HG03378 (cell line): ENCODE results near the gene ZNF672.
"Not testable (repeated sequence)": the region's sequence is repeated elsewhere in the genome, so short reads cannot be mapped to it uniquely, and the experiment has no call there.

ENCODE experiments used
- ATAC-seq: cut with Tn5 transposase; IDR thresholded peaks from one replicate; pipeline ENCODE4 v1.9.1; 2021; ENCODE audit warnings: mild to moderate bottlenecking, moderate library complexity; ENCODE audit not compliant: unreplicated experiment

ZNF672 gene

DNA sequence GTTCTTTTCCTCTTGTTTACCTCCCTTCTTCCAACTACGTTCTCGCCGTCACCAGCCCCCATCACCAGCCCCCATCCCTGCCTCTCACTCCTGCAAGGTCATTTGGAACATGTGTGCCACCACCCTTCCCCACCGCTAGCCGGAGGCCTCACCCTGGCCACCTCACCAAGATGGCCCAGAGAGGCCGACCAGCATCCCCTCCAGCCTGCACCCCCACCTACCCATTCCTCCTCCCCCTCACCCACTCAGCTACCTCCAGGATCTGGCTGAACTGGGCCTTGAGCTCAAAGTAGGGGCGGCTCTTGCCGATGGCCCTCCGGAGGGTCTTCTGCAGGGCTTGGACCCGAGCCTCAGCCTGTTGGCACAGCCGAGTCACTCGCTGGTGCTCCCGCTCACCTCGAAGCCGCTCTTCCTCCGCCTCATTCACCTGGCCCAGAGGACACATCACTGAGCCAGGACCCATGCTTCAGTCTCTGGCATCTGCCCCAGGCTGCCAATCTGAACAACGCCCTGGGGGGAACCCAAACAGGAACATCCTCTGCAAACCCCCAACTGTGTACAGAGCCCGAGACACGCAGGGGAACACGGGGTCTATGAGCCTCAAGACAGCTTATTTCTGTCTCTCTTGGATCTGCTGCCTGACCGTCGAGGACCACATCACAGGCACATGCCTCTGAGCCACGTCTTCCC, 25.1 kb upstream of the ZNF672 start:
- ATAC-seq, result no peak

DNA sequence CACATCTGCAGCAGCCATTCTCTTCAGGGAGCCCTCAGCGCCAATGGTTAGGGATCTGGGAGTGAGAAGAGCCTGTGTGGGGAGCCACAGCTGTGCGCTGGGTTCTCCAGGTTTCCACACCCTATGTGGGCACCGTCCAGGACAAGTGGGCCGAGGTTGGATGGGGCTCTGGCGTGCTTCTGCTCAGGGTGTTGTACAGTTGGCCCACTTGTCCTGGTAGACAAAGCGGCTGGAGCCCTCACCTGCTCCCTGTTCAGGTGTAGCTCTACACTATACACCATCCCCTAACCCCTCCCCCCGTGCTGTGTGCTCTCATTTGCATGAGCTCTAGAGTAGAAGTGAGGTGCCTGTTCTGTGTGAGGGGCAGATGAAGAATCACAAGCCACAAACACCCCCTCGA, 24.5 kb upstream of the ZNF672 start:
- no peak for ATAC-seq

DNA sequence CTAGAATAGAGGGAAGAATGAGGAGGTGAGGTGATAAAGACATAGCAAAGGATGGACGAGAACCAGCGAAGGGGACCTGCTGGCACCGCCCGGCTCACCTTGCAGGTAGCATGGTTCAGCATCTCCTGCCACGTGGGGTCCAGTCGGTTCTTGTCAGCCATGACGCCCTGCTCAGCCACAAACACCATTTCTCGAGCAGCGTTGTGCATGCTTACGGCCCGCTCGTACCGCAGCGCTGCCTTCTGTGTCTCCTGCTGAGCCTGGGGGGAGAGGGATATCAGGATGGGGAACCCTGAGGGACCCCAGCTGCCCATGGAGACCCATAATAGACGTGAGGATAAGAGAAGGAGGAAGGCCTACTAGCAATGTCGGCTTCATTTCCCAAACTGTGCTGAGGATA, 23.7 kb upstream of the ZNF672 start:
- no peak for ATAC-seq

DNA sequence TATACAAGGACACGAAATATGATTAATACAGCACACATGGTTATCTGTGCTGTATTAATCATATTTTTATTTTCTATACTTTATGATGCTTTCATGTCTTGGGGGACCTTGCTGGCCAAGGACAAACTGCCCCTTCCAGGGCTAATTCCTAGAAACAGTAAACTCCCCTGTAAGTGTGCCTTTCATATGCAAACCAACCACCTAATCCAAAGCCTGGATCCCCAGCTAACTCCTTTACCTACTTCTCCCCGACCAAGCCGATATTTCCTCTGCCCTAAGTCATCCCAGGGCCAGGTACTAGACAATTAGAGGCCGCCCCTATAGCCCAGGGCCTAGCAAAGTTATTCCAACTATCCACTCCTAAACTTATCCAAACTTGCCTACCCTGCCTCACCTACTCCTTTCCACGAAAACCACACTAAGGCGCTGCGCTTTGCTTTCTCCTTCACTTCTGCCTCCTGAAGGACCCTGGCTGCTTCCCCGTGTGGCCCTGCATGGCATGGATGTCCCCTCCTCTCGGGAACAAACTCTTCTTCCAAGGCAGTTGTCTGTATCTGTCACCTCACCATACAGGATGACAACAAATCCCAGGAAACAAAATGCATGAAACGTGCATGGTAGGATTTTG, 22.5 kb upstream of the ZNF672 start:
- no peak for ATAC-seq

DNA sequence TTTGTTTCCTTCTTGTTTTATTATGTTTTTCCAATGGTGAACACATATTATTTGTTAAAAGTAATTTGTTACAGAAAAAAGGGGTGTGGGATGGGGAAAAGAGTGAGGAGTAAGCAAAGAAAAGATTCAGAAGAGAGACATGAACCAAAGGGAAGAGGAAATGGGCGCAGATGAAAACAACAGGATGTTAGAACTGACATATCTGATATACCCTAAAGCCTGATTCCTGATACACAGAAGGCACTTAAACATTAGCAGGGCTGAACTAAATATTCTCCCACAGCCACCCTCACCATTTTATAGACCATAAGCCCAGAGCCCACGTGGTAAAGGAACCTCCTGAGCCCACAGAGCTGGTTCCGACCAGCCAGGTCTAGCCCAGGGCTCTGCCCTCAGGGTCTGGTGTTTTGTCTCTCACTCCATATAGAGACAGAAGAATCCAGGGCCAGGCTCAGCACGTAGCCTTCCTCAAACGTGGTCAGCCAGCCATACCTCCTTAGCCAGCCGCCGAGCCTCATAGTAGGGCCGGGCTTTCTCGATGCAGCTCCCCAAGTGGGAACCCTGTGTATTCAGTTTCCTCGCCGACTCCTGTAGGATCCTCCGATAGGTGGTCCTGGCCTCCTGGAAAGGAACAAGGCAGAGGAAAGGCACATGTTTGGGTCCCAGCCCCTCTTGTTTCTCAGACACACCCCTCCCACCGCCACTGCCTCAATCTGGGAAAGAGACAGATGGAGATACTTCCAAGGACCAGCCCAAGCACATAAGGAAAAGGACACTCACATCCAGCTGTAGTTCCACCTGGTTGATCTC, 21.8 kb upstream of the ZNF672 start:
- ATAC-seq, result no peak

DNA sequence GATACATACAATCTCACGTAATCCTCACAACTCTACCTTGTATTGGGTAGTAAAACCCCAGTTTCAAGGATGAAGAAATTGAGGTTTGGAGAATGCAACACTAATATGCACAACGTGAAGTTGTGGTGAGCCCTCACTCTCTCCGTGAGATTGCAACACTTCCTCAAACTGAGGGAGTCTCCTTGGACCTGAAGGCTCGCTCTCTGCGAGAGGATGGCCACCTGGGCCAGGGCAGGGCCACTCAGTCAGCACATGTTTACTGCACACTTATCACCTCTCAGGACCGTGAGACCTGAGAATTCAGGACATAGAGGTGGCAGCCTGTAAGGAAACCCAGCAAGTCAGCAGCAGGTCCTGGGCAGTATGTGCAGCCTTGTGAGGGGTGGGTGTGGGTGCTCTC, 21.0 kb upstream of the ZNF672 start:
- ATAC-seq, result no peak

DNA sequence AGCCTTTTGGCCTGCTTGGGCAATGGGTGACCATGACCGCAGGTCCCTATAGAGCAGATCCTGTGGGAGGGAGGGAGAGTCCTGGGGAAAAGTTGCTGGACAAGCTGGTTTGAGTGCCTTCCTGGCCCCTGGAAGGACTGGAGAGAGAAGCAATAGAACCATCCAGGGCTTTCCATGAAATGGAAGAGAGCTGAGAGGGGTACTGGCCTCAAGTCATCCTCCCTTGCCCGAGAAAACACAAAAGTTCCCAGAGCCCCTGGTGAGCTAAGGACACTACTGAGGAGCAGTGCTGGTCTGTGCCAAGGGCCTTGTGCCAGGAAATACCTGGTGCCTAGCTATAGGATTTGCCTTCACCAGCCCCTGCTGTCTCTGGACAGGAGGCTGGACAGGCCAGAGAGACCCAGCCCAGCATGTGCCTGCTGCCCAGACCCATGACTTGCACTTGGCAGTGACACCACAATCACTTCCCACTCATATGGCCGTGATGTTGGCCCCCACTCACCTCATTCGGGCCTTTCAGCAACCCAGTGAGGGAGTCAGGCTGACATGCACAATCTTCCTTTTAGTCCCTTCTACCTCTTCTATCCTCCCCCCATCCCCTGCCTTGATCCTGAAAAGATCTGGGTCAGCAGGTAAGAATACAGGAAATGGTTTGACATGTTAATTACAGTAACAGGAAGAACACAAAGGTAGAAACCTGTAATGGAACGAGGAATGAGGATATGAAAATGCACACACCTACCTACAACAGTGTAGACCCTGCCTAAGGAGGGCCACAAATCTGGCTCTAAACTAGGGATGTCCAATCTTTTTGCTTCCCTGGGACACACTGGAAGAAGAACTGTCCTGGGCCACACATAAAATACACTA, 19.3 kb upstream of the ZNF672 start:
- no peak for ATAC-seq

DNA sequence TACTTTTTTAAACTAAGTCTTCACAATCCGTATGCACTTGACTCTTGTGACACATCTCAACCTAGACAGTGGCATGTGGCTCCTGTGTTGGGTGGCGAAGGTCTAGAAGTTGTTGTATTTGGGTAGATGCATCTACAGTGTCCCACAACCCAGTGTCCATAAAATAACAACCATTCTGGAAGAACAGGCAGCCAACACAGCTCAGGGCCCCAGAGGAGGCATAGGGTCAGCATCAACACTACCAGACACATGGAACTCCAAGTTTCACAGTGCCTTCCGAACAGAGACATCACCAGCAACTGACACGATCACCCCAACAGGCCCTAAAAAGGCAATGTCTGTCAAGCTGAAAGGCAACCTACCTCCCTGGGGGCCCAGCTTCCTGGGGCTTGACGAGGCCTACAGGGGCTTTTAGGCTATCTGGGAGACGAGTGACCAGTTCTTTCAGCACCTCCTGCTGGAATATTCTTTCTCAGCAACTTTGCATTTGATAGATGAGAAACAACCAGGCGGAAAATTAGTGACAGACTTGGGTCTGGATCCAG, 17.9 kb upstream of the ZNF672 start:
- no peak for ATAC-seq

DNA sequence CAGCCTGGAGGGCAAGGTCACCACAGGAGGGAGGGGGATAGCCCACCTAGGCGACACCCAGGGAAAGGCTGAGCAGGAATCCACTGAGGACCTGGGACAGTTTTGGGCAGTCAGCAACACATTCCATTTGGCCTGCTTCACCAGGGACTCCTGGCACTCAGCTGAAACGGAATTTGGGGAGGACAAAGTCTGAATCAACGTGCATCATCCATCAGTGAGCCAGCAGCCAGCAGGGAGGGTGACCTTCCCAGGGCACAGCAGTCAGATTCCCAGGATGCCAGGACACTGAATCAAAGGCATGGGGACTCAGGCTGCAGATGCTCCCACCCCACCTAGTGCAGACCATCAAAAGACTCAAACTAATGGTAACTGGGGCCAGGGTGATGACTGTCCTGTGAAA, 16.9 kb upstream of the ZNF672 start:
- ATAC-seq, result no peak

DNA sequence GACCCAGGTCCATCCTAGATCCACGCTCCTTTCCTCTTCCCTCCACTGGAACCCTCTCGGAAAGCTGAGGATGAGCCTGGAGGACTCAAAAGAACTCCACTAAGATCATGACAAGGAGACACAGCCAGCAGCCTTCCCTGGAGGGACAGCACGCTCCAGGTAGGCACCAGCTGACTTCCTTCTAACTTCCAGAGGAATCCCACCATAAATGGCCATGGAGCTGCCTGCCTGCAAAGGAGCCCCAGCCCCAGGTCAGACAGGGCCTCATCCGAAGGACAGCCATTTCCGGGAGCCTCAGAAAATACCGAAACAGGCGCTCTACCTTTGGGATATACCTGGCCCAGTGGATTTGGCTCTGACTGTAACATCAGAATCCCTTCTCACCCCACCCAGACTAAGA, 16.4 kb upstream of the ZNF672 start:
- ATAC-seq, result no peak

DNA sequence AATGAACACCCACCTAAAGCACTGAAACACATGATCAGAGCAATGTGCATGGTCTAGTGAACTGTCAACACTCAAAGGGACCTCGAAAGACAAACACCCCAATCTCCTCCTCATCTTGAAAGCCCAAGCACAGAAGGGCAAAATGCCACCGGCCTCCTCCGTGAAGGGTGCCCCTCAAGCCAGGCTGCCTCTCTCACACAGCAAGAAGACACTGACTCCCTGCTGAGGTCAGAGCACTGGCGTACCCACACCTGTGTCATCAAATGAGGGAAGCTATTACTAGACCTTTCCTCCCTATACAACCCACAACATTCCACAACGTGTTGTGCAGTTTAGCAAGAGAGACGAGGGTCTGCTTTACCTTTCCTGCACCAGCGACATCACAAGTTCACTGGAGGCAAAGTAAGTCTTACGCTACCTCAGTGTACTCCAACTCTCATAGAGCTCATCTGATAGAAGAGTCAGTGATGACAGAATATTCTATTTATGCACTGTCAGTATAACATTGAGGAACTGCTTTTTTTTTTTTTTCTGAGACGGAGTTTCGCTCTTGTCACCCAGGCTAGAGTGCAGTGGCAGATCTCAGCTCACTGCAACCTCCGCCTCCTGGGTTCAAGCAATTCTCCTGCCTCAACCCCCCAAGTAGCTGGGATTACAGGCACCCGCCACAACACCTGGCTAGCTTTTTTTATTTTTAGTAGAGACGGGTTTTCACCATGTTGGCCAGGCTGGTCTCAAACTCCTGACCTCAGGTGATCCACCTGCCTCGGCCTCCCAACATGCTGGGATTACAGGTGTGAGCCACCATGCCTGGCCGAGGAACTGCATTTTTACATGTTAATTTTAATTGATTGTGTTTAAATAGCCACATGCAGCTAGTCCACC, 15.6 kb upstream of the ZNF672 start:
- peak; percentile 46 for ATAC-seq

DNA sequence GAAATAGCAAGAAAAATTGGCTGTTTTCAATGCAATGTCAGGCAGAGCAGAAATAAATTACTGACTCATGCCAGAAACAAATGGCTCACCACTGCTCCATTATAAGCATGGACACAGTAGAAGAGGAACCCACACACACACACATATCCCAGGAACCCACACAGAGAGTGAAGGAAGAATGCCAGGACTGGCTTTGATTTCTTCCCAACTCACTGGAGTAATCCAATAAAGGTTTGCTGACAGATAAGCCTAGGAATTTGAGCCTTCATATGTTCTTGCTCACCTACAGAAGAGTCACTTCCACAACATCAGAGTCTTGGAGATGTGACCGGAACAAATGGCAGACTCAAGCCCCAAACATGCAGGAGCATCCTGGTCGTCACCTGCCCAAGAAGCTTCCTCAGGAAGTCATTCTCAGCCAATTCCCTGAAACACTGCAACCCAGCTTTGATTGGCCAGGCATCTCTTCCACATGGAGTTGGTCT, 14.5 kb upstream of the ZNF672 start:
- no peak for ATAC-seq

DNA sequence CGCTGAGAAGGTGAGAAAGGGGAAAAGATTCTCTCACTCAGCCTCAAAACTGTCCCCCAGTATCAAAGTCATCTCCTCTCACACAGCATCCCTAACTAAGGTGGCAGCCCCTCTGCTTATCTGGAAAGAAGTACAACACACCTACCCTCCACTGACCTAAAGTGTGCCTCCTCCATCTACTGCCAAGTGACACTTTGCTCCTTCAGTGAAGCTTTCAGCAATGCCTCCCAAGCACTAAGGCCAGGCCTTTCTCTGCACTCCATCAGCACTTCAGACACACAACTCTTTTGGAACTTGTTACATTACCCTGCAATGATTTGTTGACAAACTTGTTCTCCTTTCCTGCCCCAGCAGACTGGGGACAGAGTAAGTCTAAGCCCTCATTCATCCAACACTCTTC, 13.7 kb upstream of the ZNF672 start:
- ATAC-seq, result no peak

DNA sequence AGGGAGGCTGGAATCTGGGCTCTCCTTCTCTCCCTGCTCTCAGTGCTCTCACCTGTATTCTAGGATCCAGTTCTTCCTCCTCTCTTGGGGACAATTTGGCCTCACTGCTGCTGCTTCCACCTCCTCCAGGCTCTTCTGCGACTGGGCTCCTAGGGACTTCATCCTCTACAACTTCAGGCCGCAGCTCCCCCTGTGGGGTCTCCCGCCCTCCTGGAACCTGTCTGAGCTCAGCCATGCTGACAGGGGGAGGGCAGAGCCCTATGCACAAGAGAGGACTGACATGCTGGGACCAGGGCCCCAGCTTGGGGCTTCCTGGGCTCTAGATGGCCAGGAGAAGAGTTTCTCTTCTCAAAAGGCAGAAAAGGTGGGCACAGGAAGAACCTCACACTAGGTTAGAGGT, 13.3 kb upstream of the ZNF672 start:
- no peak for ATAC-seq

DNA sequence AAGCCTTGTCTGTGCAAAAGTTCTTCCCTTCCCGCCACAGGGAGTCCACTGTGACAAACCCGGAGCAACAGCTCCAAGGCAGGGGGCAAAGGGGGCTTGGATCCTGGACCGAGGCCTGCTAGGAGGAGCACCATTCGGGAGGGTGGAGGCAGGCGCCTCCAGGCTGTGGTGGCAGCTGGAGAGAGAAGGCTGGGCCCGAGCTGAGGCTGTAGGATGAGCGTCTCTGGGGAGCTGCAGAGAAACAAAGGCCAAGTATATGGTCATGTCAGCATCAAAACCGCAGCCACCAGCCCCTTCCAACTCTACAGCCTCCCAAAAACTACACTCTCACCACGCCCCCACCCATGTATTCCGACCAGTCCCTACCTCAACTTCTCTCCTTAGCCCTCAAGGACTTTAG, 12.9 kb upstream of the ZNF672 start:
- ATAC-seq, result no peak

DNA sequence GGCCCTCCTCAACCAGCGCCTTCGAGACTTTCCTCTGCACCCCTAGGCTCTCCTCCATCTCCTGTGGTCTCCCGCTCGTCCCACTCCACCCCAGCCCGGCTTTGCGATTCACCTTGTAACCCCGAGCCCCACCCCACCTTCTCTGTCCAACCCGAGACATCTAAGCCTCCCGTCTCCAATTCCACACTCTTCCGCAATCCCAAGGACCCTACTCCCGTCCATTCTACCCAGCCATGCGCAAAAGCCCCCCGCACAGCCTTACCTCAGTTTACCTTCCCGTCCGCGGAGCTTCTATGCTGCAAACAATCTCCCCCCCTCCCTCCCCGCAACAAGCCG, 12.5 kb upstream of the ZNF672 start:
- ATAC-seq, result no peak

DNA sequence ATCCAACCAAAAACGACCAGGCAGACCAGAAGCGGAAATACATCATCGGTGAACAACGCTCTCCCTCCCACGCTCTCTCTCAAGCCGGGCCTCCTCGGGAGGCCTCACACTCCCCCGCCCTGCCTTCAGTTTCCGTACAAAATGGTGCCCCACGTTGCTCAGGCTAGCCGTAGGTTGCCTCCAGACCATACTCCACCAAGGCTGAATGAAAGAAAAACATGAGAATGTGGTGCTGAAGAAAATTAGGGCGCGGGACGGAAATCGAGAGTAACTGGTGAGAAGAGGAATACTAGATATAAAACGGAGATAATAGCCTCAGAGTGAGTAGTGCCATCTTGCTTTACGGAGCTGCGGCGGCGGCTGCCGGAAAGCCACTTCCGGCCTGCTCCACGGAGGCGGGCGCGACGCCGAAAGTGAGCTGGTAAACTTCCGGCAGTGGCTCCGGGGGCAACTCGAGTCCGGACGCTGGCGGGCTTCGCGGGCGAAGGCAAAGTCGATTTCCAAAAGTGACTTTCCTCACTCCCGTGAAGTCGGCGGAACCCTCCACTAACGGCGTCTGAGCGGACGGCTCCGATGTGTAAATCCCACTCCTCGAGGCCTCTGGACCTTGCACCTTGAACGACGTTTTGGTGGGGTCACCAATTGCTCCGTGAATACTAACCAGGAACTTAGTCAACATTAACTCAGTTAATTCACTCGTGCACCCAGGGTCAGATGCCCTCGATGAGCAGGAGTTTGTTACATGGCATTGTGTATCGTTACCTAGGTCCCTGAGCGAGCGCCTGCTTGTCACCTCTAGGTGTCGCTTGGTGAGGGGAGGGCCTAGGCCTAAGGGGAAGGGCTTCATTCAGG, 11.9 kb upstream of the ZNF672 start, which contains the start of gene SH3BP5L:
Gene SH3BP5L (minus strand): TSS at position 7 of the 852 bp plus-strand sequence. CDS start 980 bp downstream, outside the sequence.
- ATAC-seq, result peak; percentile 87

DNA sequence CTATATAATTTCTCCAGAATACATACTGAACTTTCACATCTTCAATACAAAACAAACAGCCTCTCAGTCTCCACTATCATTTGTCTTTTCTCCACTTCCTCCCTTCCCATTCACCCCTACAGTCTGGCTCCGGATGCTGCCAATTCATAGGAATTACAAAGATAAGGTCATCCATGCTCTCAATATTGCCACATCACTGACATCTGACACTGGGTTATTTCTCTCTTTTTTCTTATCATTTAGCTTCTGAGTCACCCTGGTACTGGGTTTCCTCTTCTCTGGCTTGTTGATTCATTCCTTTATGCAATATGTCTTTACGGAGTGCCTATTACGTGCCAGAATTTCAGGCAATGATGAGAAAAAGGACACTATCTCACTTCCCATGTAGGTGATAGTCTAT, 9.2 kb upstream of the ZNF672 start:
- ATAC-seq, result no peak

DNA sequence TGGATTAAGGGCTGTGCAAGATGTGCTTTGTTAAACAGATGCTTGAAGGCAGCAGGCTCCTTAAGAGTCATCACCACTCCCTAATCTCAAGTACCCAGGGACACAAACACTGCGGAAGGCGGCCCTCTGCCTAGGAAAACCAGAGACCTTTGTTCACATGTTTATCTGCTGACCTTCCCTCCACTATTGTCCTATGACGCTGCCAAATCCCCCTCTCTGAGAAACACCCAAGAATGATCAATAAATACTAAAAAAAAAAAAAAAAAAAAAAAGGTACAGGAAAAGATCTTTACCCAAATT, 7.4 kb upstream of the ZNF672 start:
- not testable (repeated sequence) for ATAC-seq
